ENCODE measurements around the gene NOX5. TPM values are rescaled to one million over a fixed set of nuclear protein-coding genes. Genes with fewer than 3 reads are reported as not detected.

The NOX5 gene
- total RNA-seq, 4 donors from 2014 or later = 0.27 TPM; not detected in 3

- Histone ChIP-seq H3K9me3 (no peaks in the 10 kb centered on the region), H3K36me3 (no peaks in the 10 kb centered on the region), H3K4me3 (no peak overlapping the region), H3K27ac (no peak overlapping the region), H3K27me3 (peaks cover 22% of the 10 kb centered on the region), H3K4me1 (peaks cover 0 to 6% (median 3%) of the 10 kb centered on the region in 4 donors)
- no peak for TF ChIP-seq POLR2AphosphoS5 (IDR thresholded peaks at IDR 0.05)
- TF ChIP-seq EP300 (IDR thresholded peaks at IDR 0.05; ENCODE audit: low read depth) = no peak
- no peak for TF ChIP-seq POLR2A (IDR thresholded peaks at IDR 0.05)
- no peak for DNase-seq
- in situ Hi-C loops (cut with MboI; ENCODE audit: low pct_ligation_motif_present in 1 of 4, low pct_unique_long_range_greater_than_20kb in 1 of 4, low sequenced_read_pairs in 3 of 4) (no loop called here), intact Hi-C loops (cut with DNase I; ENCODE audit: low total_unique reads) (no loop called here)
- WGBS, 2 donors (ENCODE audit: low coverage in 1 of 2) = 87% methylated on average over 1 of the region's 1 CpG; no CpG with 5 or more reads in 1 of the 2 donors
Measured at GRCh38 chr15:69035918-69036258, 21.4 kb downstream of the NOX5 start.

DNA sequence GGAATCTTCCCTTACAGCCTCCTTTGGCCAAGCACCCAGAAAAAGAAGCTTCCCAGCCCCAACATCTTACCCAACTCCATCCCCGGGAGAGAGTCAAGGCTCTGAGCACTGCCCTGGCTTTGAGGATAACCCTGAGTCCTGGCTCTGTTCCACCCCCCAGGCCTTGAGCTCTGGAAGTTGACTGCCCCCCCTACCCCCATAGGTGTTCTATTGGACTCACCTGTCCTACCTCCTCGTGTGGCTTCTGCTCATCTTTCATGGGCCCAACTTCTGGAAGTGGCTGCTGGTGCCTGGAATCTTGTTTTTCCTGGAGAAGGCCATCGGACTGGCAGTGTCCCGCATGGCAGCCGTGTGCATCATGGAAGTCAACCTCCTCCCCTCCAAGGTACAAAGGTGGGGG lies 22.3 kb downstream of the NOX5 start:
- no peak for DNase-seq
- H3K4me3 ChIP-seq = no peak overlapping the region
- intact Hi-C loops (cut with DNase I; ENCODE audit: low total_unique reads) = no loop called here
- in situ Hi-C loops (cut with MboI; ENCODE audit: low pct_ligation_motif_present in 1 of 4, low pct_unique_long_range_greater_than_20kb in 1 of 4, low sequenced_read_pairs in 3 of 4) = no loop called here
- H3K4me1 ChIP-seq = peaks cover 0 to 3% (median under 1%) of the 10 kb centered on the region in 4 donors
- no peak overlapping the region for H3K27ac ChIP-seq
- peaks cover 21% of the 10 kb centered on the region for H3K27me3 ChIP-seq
- no peaks in the 10 kb centered on the region for H3K36me3 ChIP-seq
- no peaks in the 10 kb centered on the region for H3K9me3 ChIP-seq
- TF ChIP-seq EP300 (IDR thresholded peaks at IDR 0.05; ENCODE audit: low read depth) = no peak
- TF ChIP-seq, protein P1, sequence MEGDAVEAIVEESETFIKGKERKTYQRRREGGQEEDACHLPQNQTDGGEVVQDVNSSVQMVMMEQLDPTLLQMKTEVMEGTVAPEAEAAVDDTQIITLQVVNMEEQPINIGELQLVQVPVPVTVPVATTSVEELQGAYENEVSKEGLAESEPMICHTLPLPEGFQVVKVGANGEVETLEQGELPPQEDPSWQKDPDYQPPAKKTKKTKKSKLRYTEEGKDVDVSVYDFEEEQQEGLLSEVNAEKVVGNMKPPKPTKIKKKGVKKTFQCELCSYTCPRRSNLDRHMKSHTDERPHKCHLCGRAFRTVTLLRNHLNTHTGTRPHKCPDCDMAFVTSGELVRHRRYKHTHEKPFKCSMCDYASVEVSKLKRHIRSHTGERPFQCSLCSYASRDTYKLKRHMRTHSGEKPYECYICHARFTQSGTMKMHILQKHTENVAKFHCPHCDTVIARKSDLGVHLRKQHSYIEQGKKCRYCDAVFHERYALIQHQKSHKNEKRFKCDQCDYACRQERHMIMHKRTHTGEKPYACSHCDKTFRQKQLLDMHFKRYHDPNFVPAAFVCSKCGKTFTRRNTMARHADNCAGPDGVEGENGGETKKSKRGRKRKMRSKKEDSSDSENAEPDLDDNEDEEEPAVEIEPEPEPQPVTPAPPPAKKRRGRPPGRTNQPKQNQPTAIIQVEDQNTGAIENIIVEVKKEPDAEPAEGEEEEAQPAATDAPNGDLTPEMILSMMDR (IDR thresholded peaks at IDR 0.05) = no peak
- no peak for TF ChIP-seq POLR2A (IDR thresholded peaks at IDR 0.05)
- TF ChIP-seq POLR2AphosphoS5 (IDR thresholded peaks at IDR 0.05) = no peak
- WGBS, 2 donors (ENCODE audit: low coverage in 1 of 2) = 88% methylated on average over 5 of the region's 5 CpGs; no CpG with 5 or more reads in 1 of the 2 donors

- no peaks in the 10 kb centered on the region for H3K9me3 ChIP-seq
- DNase-seq = no peak
- H3K27ac ChIP-seq = no peak overlapping the region
- H3K27me3 ChIP-seq = peaks cover 14% of the 10 kb centered on the region
- in situ Hi-C loops (cut with MboI; ENCODE audit: low pct_ligation_motif_present in 1 of 4, low pct_unique_long_range_greater_than_20kb in 1 of 4, low sequenced_read_pairs in 3 of 4) (no loop called here), intact Hi-C loops (cut with DNase I; ENCODE audit: low total_unique reads) (no loop called here)
- H3K4me1 ChIP-seq = no peaks in the 10 kb centered on the region
- no peak overlapping the region for H3K4me3 ChIP-seq
- H3K36me3 ChIP-seq = no peaks in the 10 kb centered on the region
- TF ChIP-seq, protein P1 (IDR thresholded peaks at IDR 0.05) = no peak
- TF ChIP-seq EP300 (IDR thresholded peaks at IDR 0.05; ENCODE audit: low read depth) (no peak), POLR2AphosphoS5 (IDR thresholded peaks at IDR 0.05) (no peak)
Measured at GRCh38 chr15:69037482-69037881, 23.0 kb downstream of the NOX5 start.

DNA sequence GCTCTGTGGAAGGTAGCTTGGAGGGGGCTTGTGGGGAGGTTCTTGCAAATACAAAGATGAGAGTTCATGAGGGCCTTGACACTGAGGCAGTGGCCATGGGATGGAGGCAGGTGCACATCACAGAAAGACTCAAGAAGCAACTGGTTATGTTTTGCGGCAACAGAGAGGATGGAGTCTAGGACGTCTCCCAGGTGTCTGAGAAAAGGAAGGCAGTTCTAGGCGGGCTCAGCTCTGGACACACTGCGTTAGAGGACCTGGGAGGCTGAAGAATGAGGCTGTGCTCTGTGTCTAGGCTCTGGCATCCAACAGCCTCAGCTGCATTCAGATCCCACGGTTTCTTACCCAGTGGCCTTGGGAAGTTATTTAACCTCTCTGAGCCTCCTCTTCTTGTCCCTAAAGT lies 23.5 kb downstream of the NOX5 start:
- intact Hi-C loops (cut with DNase I; ENCODE audit: low total_unique reads) = no loop called here
- 71 to 85% methylated on average over 4 to 5 of the region's 5 CpGs for WGBS, 2 donors (ENCODE audit: low coverage in 1 of 2)

More for the DNA sequence above, 23.5 kb downstream of the NOX5 start:
- Histone ChIP-seq H3K4me1 (no peaks in the 10 kb centered on the region), H3K9me3 (no peaks in the 10 kb centered on the region), H3K27me3 (peaks cover 9% of the 10 kb centered on the region), H3K4me3 (no peak overlapping the region), H3K27ac (no peak overlapping the region), H3K36me3 (no peaks in the 10 kb centered on the region)
- TF ChIP-seq, protein P1 (IDR thresholded peaks at IDR 0.05) = no peak
- TF ChIP-seq POLR2AphosphoS5 (IDR thresholded peaks at IDR 0.05) = no peak
- TF ChIP-seq EP300 (IDR thresholded peaks at IDR 0.05; ENCODE audit: low read depth) = no peak
- no peak for TF ChIP-seq POLR2A (IDR thresholded peaks at IDR 0.05)
- in situ Hi-C loops (cut with MboI; ENCODE audit: low pct_ligation_motif_present in 1 of 4, low pct_unique_long_range_greater_than_20kb in 1 of 4, low sequenced_read_pairs in 3 of 4) = no loop called here
- no peak for DNase-seq
